Measurements from ENCODE around the gene DMAC2.
"Not testable (repeated sequence)": the region's sequence is repeated elsewhere in the genome, so short reads cannot be mapped to it uniquely, and the experiment has no call there.

Gene DMAC2

GRCh38 chr19:41441321-41441945, 1.7 kb upstream of the DMAC2 start:
- Histone ChIP-seq H3K4me1 (ENCODE audit: control insufficient read depth in 1 of 2, insufficient read depth in 2 of 2, low read length in 2 of 2) (peaks cover 4 to 11% of the 10 kb centered on the region in 2 donors), H3K27ac (ENCODE audit: low read length) (no peak overlapping the region), H3K27me3 (ENCODE audit: low read depth, low read length) (no peaks in the 10 kb centered on the region), H3K36me3 (ENCODE audit: control insufficient read depth in 1 of 2, insufficient read depth in 2 of 2, low read length in 2 of 2) (peaks cover 0 to 13% of the 10 kb centered on the region in 2 donors), H3K4me3 (ENCODE audit: low read depth in 1 of 2, low read length in 2 of 2) (no peak overlapping the region), H3K9me3 (ENCODE audit: control insufficient read depth in 1 of 2, low read length in 2 of 2) (no peaks in the 10 kb centered on the region)

- no peaks in the 10 kb centered on the region for H3K9me3 ChIP-seq (ENCODE audit: control insufficient read depth in 1 of 2, low read length in 2 of 2)
- H3K4me3 ChIP-seq (ENCODE audit: low read depth in 1 of 2, low read length in 2 of 2) = no peak overlapping the region
- peaks cover 4 to 11% of the 10 kb centered on the region in 2 donors for H3K4me1 ChIP-seq (ENCODE audit: control insufficient read depth in 1 of 2, insufficient read depth in 2 of 2, low read length in 2 of 2)
- H3K27me3 ChIP-seq (ENCODE audit: low read depth, low read length) = no peaks in the 10 kb centered on the region
- no peak overlapping the region for H3K27ac ChIP-seq (ENCODE audit: low read length)
- peaks cover 2 to 20% of the 10 kb centered on the region in 2 donors for H3K36me3 ChIP-seq (ENCODE audit: control insufficient read depth in 1 of 2, insufficient read depth in 2 of 2, low read length in 2 of 2)
Observed at GRCh38 chr19:41437944-41438574, 1.7 kb downstream of the DMAC2 start.

GRCh38 chr19:41436674-41436951, 3.1 kb downstream of the DMAC2 start:
- Histone ChIP-seq H3K36me3 (ENCODE audit: control insufficient read depth in 1 of 2, insufficient read depth in 2 of 2, low read length in 2 of 2) (peaks cover 17 to 35% of the 10 kb centered on the region in 2 donors), H3K27me3 (ENCODE audit: low read depth, low read length) (no peaks in the 10 kb centered on the region), H3K4me3 (ENCODE audit: low read depth in 1 of 2, low read length in 2 of 2) (no peak overlapping the region), H3K4me1 (ENCODE audit: control insufficient read depth in 1 of 2, insufficient read depth in 2 of 2, low read length in 2 of 2) (peaks cover 4 to 11% of the 10 kb centered on the region in 2 donors), H3K27ac (ENCODE audit: low read length) (no peak overlapping the region), H3K9me3 (ENCODE audit: control insufficient read depth in 1 of 2, low read length in 2 of 2) (no peaks in the 10 kb centered on the region)

GRCh38 chr19:41435936-41436673, 3.6 kb downstream of the DMAC2 start:
- Histone ChIP-seq H3K27ac (ENCODE audit: low read length) (no peak overlapping the region), H3K4me3 (ENCODE audit: low read depth in 1 of 2, low read length in 2 of 2) (no peak overlapping the region), H3K27me3 (ENCODE audit: low read depth, low read length) (no peaks in the 10 kb centered on the region), H3K4me1 (ENCODE audit: control insufficient read depth in 1 of 2, insufficient read depth in 2 of 2, low read length in 2 of 2) (peaks cover 4 to 11% of the 10 kb centered on the region in 2 donors), H3K36me3 (ENCODE audit: control insufficient read depth in 1 of 2, insufficient read depth in 2 of 2, low read length in 2 of 2) (peaks cover 21 to 40% of the 10 kb centered on the region in 2 donors), H3K9me3 (ENCODE audit: control insufficient read depth in 1 of 2, low read length in 2 of 2) (no peaks in the 10 kb centered on the region)

- Histone ChIP-seq H3K4me1 (ENCODE audit: control insufficient read depth in 1 of 2, insufficient read depth in 2 of 2, low read length in 2 of 2) (peaks cover 4 to 11% of the 10 kb centered on the region in 2 donors), H3K36me3 (ENCODE audit: control insufficient read depth in 1 of 2, insufficient read depth in 2 of 2, low read length in 2 of 2) (peaks cover 21 to 44% of the 10 kb centered on the region in 2 donors)
- H3K4me3 ChIP-seq (ENCODE audit: low read depth in 1 of 2, low read length in 2 of 2); H3K9me3 ChIP-seq (ENCODE audit: control insufficient read depth in 1 of 2, low read length in 2 of 2); H3K27ac ChIP-seq (ENCODE audit: low read length); H3K27me3 ChIP-seq (ENCODE audit: low read depth, low read length): not testable (repeated sequence)
Observed at GRCh38 chr19:41435376-41435775, 4.3 kb downstream of the DMAC2 start.

- H3K27ac ChIP-seq (ENCODE audit: low read length) = no peak overlapping the region
- peaks cover 21 to 41% of the 10 kb centered on the region in 2 donors for H3K36me3 ChIP-seq (ENCODE audit: control insufficient read depth in 1 of 2, insufficient read depth in 2 of 2, low read length in 2 of 2)
- no peaks in the 10 kb centered on the region for H3K27me3 ChIP-seq (ENCODE audit: low read depth, low read length)
- no peaks in the 10 kb centered on the region for H3K9me3 ChIP-seq (ENCODE audit: control insufficient read depth in 1 of 2, low read length in 2 of 2)
- peaks cover 4 to 7% of the 10 kb centered on the region in 2 donors for H3K4me1 ChIP-seq (ENCODE audit: control insufficient read depth in 1 of 2, insufficient read depth in 2 of 2, low read length in 2 of 2)
- H3K4me3 ChIP-seq (ENCODE audit: low read depth in 1 of 2, low read length in 2 of 2) = no peak overlapping the region
Observed at GRCh38 chr19:41434450-41434849, 5.3 kb downstream of the DMAC2 start.

GRCh38 chr19:41433171-41433570, 6.5 kb downstream of the DMAC2 start:
- H3K27ac ChIP-seq (ENCODE audit: low read length) = no peak overlapping the region
- no peaks in the 10 kb centered on the region for H3K9me3 ChIP-seq (ENCODE audit: control insufficient read depth in 1 of 2, low read length in 2 of 2)
- no peak overlapping the region for H3K4me3 ChIP-seq (ENCODE audit: low read depth in 1 of 2, low read length in 2 of 2)
- peaks cover 3 to 7% of the 10 kb centered on the region in 2 donors for H3K4me1 ChIP-seq (ENCODE audit: control insufficient read depth in 1 of 2, insufficient read depth in 2 of 2, low read length in 2 of 2)
- H3K27me3 ChIP-seq (ENCODE audit: low read depth, low read length) = no peaks in the 10 kb centered on the region
- peaks cover 21 to 41% of the 10 kb centered on the region in 2 donors for H3K36me3 ChIP-seq (ENCODE audit: control insufficient read depth in 1 of 2, insufficient read depth in 2 of 2, low read length in 2 of 2)

GRCh38 chr19:41431426-41432386, 8.0 kb downstream of the DMAC2 start:
- Histone ChIP-seq H3K9me3 (ENCODE audit: control insufficient read depth in 1 of 2, low read length in 2 of 2) (no peaks in the 10 kb centered on the region), H3K36me3 (ENCODE audit: control insufficient read depth in 1 of 2, insufficient read depth in 2 of 2, low read length in 2 of 2) (peaks cover 21 to 34% of the 10 kb centered on the region in 2 donors), H3K27ac (ENCODE audit: low read length) (no peak overlapping the region), H3K27me3 (ENCODE audit: low read depth, low read length) (no peaks in the 10 kb centered on the region), H3K4me1 (ENCODE audit: control insufficient read depth in 1 of 2, insufficient read depth in 2 of 2, low read length in 2 of 2) (peaks cover 8 to 17% of the 10 kb centered on the region in 2 donors), H3K4me3 (ENCODE audit: low read depth in 1 of 2, low read length in 2 of 2) (no peak overlapping the region)

GRCh38 chr19:41430922-41431321, 8.8 kb downstream of the DMAC2 start:
- no peak overlapping the region for H3K27ac ChIP-seq (ENCODE audit: low read length)
- H3K36me3 ChIP-seq (ENCODE audit: control insufficient read depth in 1 of 2, insufficient read depth in 2 of 2, low read length in 2 of 2) = peaks cover 21 to 28% of the 10 kb centered on the region in 2 donors
- peaks cover 8 to 25% of the 10 kb centered on the region in 2 donors for H3K4me1 ChIP-seq (ENCODE audit: control insufficient read depth in 1 of 2, insufficient read depth in 2 of 2, low read length in 2 of 2)
- no peak overlapping the region for H3K4me3 ChIP-seq (ENCODE audit: low read depth in 1 of 2, low read length in 2 of 2)
- H3K9me3 ChIP-seq (ENCODE audit: control insufficient read depth in 1 of 2, low read length in 2 of 2) = no peaks in the 10 kb centered on the region
- H3K27me3 ChIP-seq (ENCODE audit: low read depth, low read length) = no peaks in the 10 kb centered on the region

- Histone ChIP-seq H3K27ac (ENCODE audit: low read length) (peak overlapping the region; percentile 74), H3K27me3 (ENCODE audit: low read depth, low read length) (no peaks in the 10 kb centered on the region), H3K9me3 (ENCODE audit: control insufficient read depth in 1 of 2, low read length in 2 of 2) (no peaks in the 10 kb centered on the region), H3K4me3 (ENCODE audit: low read depth in 1 of 2, low read length in 2 of 2) (peak overlapping the region; percentile 70 to 78), H3K36me3 (ENCODE audit: control insufficient read depth in 1 of 2, insufficient read depth in 2 of 2, low read length in 2 of 2) (peaks cover 21 to 49% of the 10 kb centered on the region in 2 donors), H3K4me1 (ENCODE audit: control insufficient read depth in 1 of 2, insufficient read depth in 2 of 2, low read length in 2 of 2) (peaks cover 8 to 38% of the 10 kb centered on the region in 2 donors)
Observed at GRCh38 chr19:41428481-41428859, 11.2 kb downstream of the DMAC2 start.
